GM18873 (cell line): ENCODE results near the gene POLD2.
"Not testable (repeated sequence)": the region's sequence is repeated elsewhere in the genome, so short reads cannot be mapped to it uniquely, and the experiment has no call there.

Experiments used
- ATAC-seq: cut with Tn5 transposase; IDR thresholded peaks from one replicate; pipeline ENCODE4 v1.9.1; 2021; ENCODE audit warnings: mild to moderate bottlenecking, moderate library complexity, moderate number of reproducible peaks; ENCODE audit not compliant: unreplicated experiment, low FRiP score

The POLD2 gene

GRCh38 chr7:44123190-44124003 lies at the start of gene POLD2:
Gene POLD2 (minus strand): TSS chr7:44123548. CDS start chr7:44122053, 1,495 bp downstream.
- peak; percentile 91 for ATAC-seq

- no peak for ATAC-seq
These were observed 49.6 kb upstream of the POLD2 start for GRCh38 chr7:44172803-44173424.

- no peak for ATAC-seq
These were observed 49.0 kb upstream of the POLD2 start for GRCh38 chr7:44172352-44172751.

- not testable (repeated sequence) for ATAC-seq
These were observed 48.6 kb upstream of the POLD2 start for GRCh38 chr7:44171901-44172300.

GRCh38 chr7:44167920-44168319 lies 44.6 kb upstream of the POLD2 start:
- ATAC-seq = no peak

- no peak for ATAC-seq
These were observed 40.2 kb upstream of the POLD2 start for GRCh38 chr7:44163591-44163990.

- no peak for ATAC-seq
These were observed 39.5 kb upstream of the POLD2 start for GRCh38 chr7:44162785-44163395.

- ATAC-seq = no peak
These were observed 38.8 kb upstream of the POLD2 start for GRCh38 chr7:44162179-44162578.

- no peak for ATAC-seq
These were observed 38.0 kb upstream of the POLD2 start for GRCh38 chr7:44161371-44161770.

- no peak for ATAC-seq
These were observed 36.7 kb upstream of the POLD2 start for GRCh38 chr7:44159824-44160630.

GRCh38 chr7:44158873-44159631 lies 35.7 kb upstream of the POLD2 start:
- ATAC-seq = no peak

- ATAC-seq = no peak
These were observed 34.9 kb upstream of the POLD2 start for GRCh38 chr7:44158096-44158872.

GRCh38 chr7:44157116-44158080 lies 34.0 kb upstream of the POLD2 start:
- no peak for ATAC-seq

GRCh38 chr7:44156453-44157010 lies 33.2 kb upstream of the POLD2 start:
- ATAC-seq = no peak

GRCh38 chr7:44155191-44156185 lies 32.1 kb upstream of the POLD2 start:
- no peak for ATAC-seq

- no peak for ATAC-seq
These were observed 31.4 kb upstream of the POLD2 start for GRCh38 chr7:44154703-44155102.

GRCh38 chr7:44153948-44154335 lies 30.6 kb upstream of the POLD2 start:
- no peak for ATAC-seq
